Head of caudate nucleus (tissue), 42 donors: ENCODE results near the gene MEPE.
"Not testable (repeated sequence)": the region's sequence is repeated elsewhere in the genome, so short reads cannot be mapped to it uniquely, and the experiment has no call there.

Source experiments
- DNase-seq, 42 donors: peaks; one replicate each; pipeline versions ENCODE4 v3.0.0 to v3.0.0-alpha.2; 2020 to 2021; ENCODE audit warnings: mixed read lengths in 7 of 42
- intact Hi-C: fragments of 100-400 bp; cut with DNase I; formaldehyde crosslinking; loops from one replicate; pipeline ENCODE4 v1.15.0; 2022

The MEPE gene

DNA sequence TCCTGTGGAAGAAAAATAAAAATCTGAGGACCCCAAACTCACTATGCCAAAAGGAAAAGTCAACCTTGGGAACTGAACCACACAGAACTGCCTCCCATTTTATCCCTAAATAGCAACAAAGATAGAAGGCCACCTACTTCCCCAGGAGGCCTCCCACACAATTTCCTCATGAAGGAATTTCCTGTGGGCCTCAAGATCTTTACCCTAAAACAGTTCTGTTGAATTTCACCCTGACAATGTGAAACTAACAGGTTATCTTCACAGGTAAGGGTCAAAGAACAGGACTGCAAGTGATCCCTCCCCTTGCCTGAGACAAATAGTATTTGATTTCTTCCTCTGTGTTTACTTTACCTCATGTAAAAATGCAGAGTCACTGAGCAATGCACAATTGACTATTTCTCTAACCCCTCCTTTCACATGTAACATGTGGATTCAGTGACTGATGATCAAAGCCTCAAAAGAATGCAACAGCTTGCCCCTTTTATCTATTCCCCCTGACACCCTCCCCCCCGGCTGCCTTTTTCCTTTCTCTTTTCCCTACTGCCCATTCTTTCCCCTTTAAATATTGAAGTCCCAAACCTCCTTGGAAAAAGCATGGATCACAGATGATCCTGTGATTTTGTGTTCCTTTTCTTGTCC lies 33.3 kb downstream of the MEPE start:
- intact Hi-C loops, result no loop called here
- no peak for DNase-seq

DNA sequence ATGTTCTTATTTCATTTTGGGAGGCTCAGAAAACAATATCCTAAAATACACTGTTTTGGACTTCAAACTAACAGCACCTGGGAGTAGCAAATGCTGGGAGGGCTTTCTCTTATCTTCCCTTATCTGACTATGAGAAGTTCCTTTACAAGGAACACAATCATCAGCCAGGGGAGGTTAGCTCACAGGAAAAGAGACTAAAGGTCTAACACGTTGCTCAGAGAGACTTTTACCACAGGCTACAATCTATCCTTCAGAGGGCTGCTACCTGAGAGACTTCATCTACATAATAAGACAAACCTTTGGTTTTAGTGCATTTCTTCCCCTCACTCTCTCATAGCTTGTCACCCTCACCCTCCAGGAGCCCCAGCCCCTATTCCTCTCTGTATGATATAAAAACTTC lies 35.8 kb downstream of the MEPE start:
- intact Hi-C loops, result no loop called here
- DNase-seq, result no peak

DNA sequence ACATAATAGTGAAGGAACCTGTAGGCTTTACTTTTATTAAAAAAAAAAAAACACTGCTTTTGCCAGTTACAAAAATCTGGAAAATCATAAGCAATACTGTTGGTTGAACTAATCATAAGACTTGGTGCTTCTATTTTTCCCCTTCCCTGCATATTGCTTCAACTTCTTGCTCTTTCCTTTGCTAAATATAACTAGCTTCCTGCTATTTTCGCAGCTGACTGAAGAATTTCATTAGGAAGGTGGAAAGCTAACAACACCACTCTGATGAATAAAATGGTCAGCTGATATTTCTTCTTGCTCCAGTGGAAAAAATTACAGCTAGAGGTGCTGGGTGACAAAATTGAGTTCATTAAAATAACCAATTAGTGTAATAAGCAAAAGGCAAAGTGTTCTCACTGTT lies 39.3 kb downstream of the MEPE start:
- intact Hi-C loops, result no loop called here
- no peak for DNase-seq

DNA sequence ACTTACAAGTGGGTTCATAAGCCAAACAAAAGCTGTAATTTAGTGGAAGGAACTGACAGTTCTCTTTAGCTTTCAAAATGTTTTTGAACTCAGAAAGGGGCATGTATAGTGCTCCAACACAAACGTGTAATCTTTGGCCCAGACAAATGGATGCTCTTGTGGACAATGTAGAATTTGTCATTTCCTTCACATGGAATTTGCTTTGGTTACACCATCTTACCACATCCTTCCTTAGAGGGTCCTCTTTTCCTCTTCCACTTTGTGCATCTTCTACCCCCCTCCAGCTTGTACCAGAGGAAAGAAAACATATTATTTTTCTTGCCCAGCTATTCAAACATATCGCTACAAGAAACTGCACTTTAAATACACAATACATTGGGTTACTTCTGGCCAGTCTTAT lies 42.4 kb downstream of the MEPE start:
- DNase-seq, result no peak
- intact Hi-C loops, result no loop called here

DNA sequence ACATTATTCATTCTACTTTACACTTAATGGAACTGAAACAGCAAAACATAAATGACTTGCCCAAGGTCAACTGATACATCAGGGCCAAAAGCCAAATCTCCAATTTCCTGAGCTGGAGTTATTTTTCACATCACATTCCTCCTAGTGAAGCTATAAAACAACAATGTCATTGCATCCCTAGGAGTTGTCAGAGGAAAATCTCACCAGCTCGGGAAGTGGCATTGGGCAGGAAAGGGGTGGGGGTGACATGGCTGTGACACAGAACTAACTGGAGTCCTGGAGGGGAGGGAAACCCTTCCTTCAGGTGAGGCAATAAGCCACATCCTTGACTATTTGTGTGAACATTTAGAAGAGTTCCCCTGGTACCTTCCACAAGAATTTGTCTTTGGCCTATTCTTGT lies 47.3 kb downstream of the MEPE start:
- intact Hi-C loops, result no loop called here
- no peak for DNase-seq

DNA sequence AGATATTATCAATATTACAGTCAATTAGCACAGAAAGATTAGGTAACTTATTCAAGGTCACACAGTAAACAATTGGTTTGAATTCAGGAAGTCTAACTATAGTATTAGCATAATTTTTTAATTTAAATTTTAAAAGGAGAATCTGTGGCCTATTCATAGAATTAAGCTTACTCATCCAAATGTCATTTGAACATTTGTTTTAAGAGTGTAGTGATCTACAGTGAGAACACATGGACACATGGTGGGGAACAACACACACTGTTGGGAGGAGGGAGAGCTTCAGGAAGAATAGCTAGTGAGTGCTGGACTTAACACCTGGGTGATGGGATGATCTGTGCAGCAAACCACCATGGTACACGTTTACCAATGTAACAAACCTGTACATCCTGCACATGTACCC lies 48.3 kb downstream of the MEPE start:
- intact Hi-C loops, result no loop called here
- DNase-seq, result no peak

DNA sequence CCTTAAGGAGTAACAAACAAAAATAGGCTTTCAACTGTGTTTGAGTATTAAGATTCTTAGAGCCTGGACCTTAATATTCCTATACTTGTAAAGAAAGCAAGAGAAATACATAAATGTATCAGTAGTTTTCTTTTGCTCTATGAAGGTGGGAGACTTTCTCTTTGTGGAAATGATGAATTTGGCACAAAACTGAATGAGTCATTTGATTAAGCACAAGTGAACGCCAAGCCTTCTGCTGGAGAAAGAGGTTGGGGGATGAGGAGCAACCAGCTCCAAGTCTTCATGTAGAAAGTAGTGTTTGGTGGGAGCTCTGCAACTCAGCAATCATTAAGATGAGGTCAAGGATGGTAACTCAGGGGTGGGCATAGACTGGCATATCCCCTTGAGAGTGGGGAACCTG lies 49.6 kb downstream of the MEPE start:
- intact Hi-C loops, result no loop called here
- no peak for DNase-seq

DNA sequence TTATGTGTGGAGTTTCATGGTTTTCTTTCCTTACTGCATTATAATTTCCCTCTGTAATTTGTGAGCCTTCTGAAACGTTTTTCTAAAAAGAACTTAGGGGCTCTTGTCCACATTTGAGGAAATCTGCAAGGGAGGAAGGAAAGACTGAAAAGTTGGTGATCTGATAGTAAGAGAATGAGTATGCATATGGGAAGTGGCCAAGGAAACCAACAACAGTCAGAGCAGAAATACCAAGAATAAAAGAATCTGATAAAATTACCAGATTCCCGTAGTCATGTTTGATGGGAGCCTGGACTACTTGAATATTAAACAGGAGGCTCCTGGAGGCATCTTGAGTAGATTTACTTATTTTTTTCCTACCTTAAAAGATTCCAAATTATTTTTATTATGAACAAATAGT lies 50.1 kb downstream of the MEPE start:
- intact Hi-C loops, result no loop called here
- no peak for DNase-seq

DNA sequence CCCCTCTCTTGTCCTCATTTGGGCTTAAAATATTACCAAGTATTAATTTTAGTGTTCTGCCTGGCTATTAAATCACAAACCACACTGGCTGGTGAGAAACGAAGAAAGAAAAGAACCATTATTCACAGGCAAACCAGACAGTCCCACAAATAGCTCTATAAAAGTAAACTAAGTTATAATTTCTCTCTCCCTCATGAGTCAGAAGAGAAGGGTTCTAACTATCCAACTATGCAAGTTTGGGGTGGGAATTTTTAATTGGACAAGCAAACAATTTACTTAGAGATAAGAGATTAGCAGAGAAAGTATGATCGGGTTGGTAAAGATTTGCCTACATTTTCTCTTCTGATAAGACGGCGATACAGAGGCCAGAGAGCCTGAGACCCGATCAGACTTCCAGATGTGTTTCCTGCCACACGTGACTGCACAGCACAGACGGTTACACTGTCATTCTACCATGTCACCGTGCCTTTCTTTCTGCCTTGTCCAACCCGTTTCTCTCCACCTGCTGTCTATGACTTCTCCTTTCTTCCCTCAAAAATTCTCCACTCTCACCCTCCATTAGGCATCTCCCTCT lies 52.3 kb downstream of the MEPE start:
- no peak for DNase-seq
- intact Hi-C loops, result no loop called here

DNA sequence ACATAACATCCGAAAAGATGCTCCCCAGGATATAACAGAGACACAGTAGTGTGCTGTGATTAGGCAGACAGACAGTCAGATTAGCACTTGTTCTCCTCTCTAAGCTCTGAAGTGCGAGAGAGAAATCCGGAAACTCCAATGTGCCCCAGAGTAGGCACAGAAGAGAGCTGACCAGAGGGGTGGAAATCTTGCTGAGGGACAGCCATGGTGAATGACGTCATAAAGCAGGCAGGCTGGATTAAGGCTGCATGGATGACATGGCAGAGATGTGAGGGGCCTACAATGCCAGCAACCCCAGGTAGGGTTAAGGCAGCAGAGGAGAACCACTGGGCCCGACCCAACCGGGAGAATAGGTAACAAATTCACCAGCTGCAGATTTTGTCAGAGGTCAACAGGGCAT lies 53.3 kb downstream of the MEPE start:
- intact Hi-C loops, result no loop called here
- no peak for DNase-seq

DNA sequence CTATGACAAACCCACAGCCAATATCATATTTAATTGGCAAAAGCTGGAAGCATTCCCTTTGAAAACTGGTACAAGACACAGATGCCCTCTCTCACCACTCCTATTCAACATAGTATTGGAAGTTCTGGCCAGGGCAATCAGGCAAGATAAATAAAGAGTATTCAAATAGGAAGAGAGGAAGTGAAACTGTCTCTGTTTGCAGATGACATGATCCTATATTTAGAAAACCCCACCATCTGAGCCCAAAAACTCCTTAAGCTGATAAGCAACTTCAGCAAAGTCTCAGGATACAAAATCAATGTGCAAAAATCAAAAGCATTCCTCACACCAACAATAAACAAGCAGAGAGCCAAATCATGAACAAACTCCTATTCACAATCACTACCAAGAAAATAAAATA lies 58.0 kb downstream of the MEPE start:
- DNase-seq, intact Hi-C loops: not testable (repeated sequence)

DNA sequence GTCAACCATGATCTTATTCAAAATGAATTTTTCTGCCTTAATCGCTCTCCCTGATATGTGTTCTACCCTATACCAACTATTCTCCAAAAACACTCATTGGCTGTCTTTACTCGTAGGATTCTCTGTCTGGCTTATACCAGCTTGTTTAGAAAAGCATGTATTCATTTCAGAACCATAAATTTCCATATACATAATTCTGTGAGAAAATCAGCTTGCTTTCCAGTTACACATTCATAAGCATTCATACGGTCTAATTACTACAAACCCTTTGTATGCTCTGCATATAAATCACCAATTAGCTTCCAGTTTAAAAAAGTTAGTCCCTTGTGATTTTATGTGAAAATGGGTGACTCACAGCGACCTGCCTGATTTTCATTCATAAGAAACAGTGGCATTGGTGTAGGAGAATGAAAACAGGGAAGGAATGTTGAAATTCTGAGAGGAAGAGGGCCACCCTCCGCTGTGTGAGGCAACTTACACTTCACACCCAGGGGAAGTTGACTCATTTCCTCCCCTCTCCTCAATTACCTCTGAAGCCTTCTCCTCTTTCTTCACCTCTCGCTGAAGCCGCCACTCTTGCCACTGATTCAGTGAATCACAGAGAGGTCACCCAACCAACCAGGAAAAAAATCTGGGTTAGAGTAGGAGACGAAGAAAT lies 63.3 kb downstream of the MEPE start:
- intact Hi-C loops, result no loop called here
- DNase-seq, result peak in 20 of 42 donors; percentile 3 to 84 (median 25)
